GM19455 (cell line): ENCODE results near the gene KCNH4.

Experiments used
- ATAC-seq: cut with Tn5 transposase; IDR thresholded peaks from one replicate; pipeline ENCODE4 v1.9.1; 2021; ENCODE audit not compliant: unreplicated experiment

The KCNH4 gene

GRCh38 chr17:42138749-42139492 lies 42.0 kb downstream of the KCNH4 start:
- no peak for ATAC-seq

- no peak for ATAC-seq
Observed at GRCh38 chr17:42136654-42137051, 44.3 kb downstream of the KCNH4 start.

GRCh38 chr17:42135664-42136653 lies 45.0 kb downstream of the KCNH4 start:
- no peak for ATAC-seq

GRCh38 chr17:42135151-42135550 lies 45.8 kb downstream of the KCNH4 start:
- no peak for ATAC-seq

- no peak for ATAC-seq
Observed at GRCh38 chr17:42133461-42134041, 47.4 kb downstream of the KCNH4 start.

GRCh38 chr17:42132941-42133340 lies 48.0 kb downstream of the KCNH4 start:
- ATAC-seq: no peak

- no peak for ATAC-seq
Observed at GRCh38 chr17:42131981-42132432, 48.9 kb downstream of the KCNH4 start.

- ATAC-seq: no peak
Observed at GRCh38 chr17:42131232-42131631, 49.7 kb downstream of the KCNH4 start.

- no peak for ATAC-seq
Observed at GRCh38 chr17:42130310-42130936, 50.5 kb downstream of the KCNH4 start.

GRCh38 chr17:42129109-42129837 lies 51.7 kb downstream of the KCNH4 start:
- ATAC-seq: no peak

GRCh38 chr17:42127414-42127813 lies 53.5 kb downstream of the KCNH4 start:
- ATAC-seq: no peak

- ATAC-seq: no peak
Observed at GRCh38 chr17:42126836-42127235, 54.1 kb downstream of the KCNH4 start.

GRCh38 chr17:42125565-42125964 lies 55.4 kb downstream of the KCNH4 start:
- ATAC-seq: no peak

GRCh38 chr17:42124256-42124655 lies 56.7 kb downstream of the KCNH4 start:
- ATAC-seq: no peak

GRCh38 chr17:42122371-42123303 lies 58.3 kb downstream of the KCNH4 start, which contains the start of gene HSPB9:
Gene HSPB9, plus strand, starts transcription at chr17:42122804. Its CDS starts 47 bp downstream, at chr17:42122851.
- no peak for ATAC-seq

GRCh38 chr17:42120770-42121769 lies 59.9 kb downstream of the KCNH4 start, which contains the start of gene KAT2A:
Gene KAT2A, minus strand, starts transcription at chr17:42121367. Its CDS starts 63 bp downstream, at chr17:42121304.
- ATAC-seq: no peak

- ATAC-seq: no peak
Observed at GRCh38 chr17:42120161-42120769, 60.7 kb downstream of the KCNH4 start.
